ENCODE results near the gene GSK3B.

GSK3B gene

GRCh38 chr3:119858957-119859356 lies 235.3 kb downstream of the GSK3B start:
- H3K4me3 ChIP-seq (ENCODE audit: low read depth, low read length), result no peak overlapping the region
- TF ChIP-seq CTCF (conservative IDR thresholded peaks at IDR 0.05; ENCODE audit: low read depth, low read length), result no peak
- no peak for DNase-seq (ENCODE audit: low read depth)

- no peak for TF ChIP-seq CTCF (conservative IDR thresholded peaks at IDR 0.05; ENCODE audit: low read depth, low read length)
- DNase-seq (ENCODE audit: low read depth), result peak; percentile 9
- H3K4me3 ChIP-seq (ENCODE audit: low read depth, low read length), result no peak overlapping the region
These were observed 237.6 kb downstream of the GSK3B start for GRCh38 chr3:119856695-119857094.

DNA sequence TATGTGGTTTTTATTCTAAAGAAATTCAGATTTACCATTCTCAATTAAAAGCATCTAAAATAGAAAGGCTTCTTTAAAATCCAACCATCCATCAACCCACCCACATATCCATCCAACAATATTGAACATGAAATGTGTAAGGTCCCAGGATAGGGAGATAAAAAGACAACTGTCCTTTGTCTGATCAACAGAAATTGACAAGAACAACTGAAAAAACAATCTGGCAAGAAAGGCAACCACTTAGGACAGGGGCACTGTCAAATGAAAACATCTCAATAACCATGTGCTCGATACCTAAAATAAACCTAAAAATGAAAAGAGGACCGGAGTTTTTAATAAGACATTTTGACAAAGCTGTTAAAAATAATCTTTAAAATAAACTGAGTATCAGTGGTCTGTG lies 245.1 kb downstream of the GSK3B start:
- TF ChIP-seq CTCF (conservative IDR thresholded peaks at IDR 0.05; ENCODE audit: low read depth, low read length), result no peak
- no peak for DNase-seq (ENCODE audit: low read depth)
- no peak overlapping the region for H3K4me3 ChIP-seq (ENCODE audit: low read depth, low read length)

DNA sequence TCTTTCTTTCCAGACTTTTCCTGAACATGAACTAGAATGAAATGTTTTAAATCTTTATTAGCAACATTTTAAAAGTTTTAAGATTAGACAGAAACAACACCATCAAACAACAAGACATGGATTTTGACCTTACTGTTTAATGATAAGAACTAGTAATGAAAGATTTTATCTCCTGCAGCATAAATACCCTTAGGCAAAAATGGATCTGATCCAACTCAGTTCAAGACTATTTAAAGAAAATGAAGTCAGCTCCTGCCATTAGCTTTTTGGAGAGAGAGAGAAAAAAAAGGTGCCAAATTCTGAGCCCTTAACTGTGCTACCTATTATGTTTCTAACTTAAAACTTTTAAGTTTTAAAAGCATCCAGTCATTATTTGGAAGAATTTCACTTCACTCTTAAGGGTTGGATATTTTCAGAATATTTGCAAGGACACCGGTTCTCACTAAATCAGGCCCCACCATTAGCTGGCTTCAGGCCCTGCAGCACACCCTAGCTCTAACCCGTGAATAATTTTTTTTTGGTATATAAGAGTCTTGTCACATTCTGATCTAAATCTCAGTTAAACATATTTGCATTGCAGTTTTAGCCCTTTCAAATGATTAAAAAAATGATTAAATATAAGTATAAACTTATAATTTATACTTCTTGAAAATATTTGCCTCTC lies 252.3 kb downstream of the GSK3B start:
- peak; percentile 17 for DNase-seq (ENCODE audit: low read depth)
- no peak overlapping the region for H3K4me3 ChIP-seq (ENCODE audit: low read depth, low read length)

GRCh38 chr3:119835556-119835955 lies 258.7 kb downstream of the GSK3B start:
- TF ChIP-seq CTCF (conservative IDR thresholded peaks at IDR 0.05; ENCODE audit: low read depth, low read length), result no peak
- no peak for DNase-seq (ENCODE audit: low read depth)

More for the DNA sequence above, 252.3 kb downstream of the GSK3B start:
- no peak for TF ChIP-seq CTCF (conservative IDR thresholded peaks at IDR 0.05; ENCODE audit: low read depth, low read length)

DNA sequence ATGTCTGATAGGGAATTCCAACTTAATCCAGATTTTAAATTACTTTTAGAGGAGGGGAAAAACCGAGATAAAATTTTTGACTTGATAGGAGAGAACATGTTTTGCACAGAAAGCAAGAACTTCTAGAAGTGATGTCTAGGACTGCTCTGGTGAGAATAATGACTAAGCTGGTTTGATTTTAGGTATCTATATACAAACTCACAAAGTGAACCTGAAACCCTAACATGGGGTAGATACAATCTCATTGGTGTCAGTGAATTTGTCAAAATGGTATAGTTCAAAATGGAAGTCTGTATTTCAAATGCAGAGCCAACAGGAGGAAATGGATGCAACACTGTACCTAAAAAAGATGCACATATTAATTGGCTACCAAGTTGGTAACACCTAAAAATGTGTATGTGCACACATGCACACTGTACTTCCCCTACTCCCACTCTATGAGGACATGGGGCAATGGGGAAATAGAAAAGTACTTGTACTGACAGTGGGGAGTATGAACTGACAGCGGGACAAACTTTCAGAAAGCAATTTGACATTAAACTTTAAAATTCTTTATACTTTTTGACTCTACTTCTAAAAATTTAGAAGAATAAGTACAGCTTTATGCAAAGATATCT lies 259.4 kb downstream of the GSK3B start:
- TF ChIP-seq CTCF (conservative IDR thresholded peaks at IDR 0.05; ENCODE audit: low read depth, low read length), result no peak
- no peak for DNase-seq (ENCODE audit: low read depth)
- no peak overlapping the region for H3K4me3 ChIP-seq (ENCODE audit: low read depth, low read length)

More at GRCh38 chr3:119835556-119835955, 258.7 kb downstream of the GSK3B start:
- H3K4me3 ChIP-seq (ENCODE audit: low read depth, low read length), result no peak overlapping the region

DNA sequence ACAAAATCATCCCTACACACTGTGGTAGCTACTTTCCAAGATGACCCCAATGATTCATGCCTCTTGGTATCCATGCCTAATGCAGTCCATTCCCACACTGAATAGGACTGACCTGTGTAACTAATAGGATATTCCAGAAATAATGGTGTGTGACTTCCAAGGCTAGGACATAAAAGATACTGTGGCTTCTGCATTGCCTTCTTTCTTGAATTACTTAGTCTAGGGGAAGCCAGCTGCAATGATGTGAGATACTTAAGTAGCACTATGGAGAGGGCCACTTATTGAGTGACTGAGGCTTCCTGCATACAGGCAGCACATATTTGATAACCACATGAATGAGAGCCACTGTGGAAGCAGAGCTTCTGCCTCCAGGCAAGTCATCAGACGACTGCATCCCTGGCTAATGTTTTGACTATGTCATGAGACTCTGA lies 262.3 kb downstream of the GSK3B start:
- TF ChIP-seq CTCF (conservative IDR thresholded peaks at IDR 0.05; ENCODE audit: low read depth, low read length), result no peak
- H3K4me3 ChIP-seq (ENCODE audit: low read depth, low read length), result no peak overlapping the region
- peak; percentile 77 for DNase-seq (ENCODE audit: low read depth)

Measured in choroid plexus epithelial cell (primary cell).